ENCODE data around the gene MREG. TPM values are rescaled to one million over a fixed set of nuclear protein-coding genes. Genes with fewer than 3 reads are reported as not detected.
"Not testable (repeated sequence)": the region's sequence is repeated elsewhere in the genome, so short reads cannot be mapped to it uniquely, and the experiment has no call there.

Gene MREG
- total RNA-seq, 2 donors from 2014 or later: 0.35 to 0.41 TPM

DNA sequence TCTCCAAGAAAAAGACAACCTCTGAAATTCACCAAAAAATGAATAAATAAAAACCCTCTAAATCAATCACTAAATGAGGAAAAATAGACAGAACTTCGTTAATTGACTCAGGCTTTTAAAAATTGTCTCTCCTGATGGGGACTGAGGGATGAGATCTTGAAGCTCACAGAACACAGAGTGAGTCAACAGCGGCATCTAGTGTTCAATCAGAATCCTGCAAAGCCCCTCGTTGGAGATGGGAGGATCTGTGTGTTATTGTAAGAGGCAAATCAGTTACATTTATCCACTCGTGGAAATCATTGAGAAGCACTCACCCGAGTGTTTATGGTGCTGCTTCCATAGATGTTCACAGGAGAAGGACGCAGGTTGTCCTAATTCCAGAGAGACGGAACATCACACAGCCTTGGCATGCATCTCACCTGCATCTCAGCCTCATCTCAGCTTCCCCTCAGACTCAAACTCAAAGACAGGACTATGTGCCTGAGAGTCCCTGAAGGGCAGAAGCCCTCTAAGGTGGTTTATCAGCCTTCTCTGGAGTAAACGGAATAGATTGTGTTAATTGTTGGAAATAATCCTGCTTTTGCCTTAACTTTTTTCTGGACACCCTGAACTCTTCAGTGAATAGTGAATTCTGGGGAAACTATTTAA lies 82.0 kb downstream of the MREG start:
- Histone ChIP-seq H3K36me3 (no peaks in the 10 kb centered on the region), H3K4me3 (no peak overlapping the region), H3K9me3 (no peaks in the 10 kb centered on the region), H3K27me3 (no peaks in the 10 kb centered on the region), H3K4me1 (no peaks in the 10 kb centered on the region), H3K27ac (no peak overlapping the region)
- DNase-seq (ENCODE audit: low spot score): peak; percentile 77
- TF ChIP-seq, protein P1, sequence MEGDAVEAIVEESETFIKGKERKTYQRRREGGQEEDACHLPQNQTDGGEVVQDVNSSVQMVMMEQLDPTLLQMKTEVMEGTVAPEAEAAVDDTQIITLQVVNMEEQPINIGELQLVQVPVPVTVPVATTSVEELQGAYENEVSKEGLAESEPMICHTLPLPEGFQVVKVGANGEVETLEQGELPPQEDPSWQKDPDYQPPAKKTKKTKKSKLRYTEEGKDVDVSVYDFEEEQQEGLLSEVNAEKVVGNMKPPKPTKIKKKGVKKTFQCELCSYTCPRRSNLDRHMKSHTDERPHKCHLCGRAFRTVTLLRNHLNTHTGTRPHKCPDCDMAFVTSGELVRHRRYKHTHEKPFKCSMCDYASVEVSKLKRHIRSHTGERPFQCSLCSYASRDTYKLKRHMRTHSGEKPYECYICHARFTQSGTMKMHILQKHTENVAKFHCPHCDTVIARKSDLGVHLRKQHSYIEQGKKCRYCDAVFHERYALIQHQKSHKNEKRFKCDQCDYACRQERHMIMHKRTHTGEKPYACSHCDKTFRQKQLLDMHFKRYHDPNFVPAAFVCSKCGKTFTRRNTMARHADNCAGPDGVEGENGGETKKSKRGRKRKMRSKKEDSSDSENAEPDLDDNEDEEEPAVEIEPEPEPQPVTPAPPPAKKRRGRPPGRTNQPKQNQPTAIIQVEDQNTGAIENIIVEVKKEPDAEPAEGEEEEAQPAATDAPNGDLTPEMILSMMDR (IDR thresholded peaks at IDR 0.05): peak; percentile 83 to 94

DNA sequence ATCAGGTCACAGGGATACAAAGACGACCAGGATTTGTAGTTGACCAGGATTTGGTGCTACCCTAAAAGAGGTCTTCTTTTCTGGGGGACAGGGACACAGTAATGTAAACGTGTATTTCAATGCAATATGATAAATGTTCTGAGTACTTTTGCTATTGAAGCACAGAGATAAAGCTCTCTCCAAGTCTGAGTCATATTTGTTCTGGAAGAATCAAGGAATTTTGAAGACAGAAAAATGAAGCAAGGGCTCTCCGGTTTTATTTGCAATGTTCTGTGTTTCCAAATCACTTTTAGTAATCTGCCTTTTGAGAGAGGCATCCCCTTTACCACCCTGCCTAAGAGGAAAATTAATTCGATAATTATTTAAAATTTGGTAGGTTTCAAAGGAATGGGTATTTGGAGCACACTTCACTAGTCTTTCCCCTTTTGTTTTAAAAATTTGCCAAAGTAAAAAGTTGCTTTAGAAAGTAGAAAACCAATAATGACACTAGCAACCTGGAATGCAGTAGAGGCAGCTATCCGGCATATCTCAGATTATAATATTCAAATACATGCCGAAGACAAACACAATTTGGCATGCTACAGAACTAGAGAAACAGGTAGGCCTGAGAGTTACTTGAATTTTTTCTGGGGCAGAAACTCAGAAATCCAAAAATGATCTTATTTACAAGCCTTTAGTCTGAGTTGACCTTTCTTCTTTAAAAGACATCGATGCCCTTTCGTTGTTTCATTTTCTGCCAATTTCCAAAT lies 82.7 kb downstream of the MREG start:
- Histone ChIP-seq H3K4me1 (no peaks in the 10 kb centered on the region), H3K36me3 (no peaks in the 10 kb centered on the region), H3K27me3 (no peaks in the 10 kb centered on the region), H3K27ac (no peak overlapping the region), H3K4me3 (no peak overlapping the region), H3K9me3 (no peaks in the 10 kb centered on the region)
- TF ChIP-seq, protein P1 (IDR thresholded peaks at IDR 0.05): no peak
- no peak for DNase-seq (ENCODE audit: low spot score)

DNA sequence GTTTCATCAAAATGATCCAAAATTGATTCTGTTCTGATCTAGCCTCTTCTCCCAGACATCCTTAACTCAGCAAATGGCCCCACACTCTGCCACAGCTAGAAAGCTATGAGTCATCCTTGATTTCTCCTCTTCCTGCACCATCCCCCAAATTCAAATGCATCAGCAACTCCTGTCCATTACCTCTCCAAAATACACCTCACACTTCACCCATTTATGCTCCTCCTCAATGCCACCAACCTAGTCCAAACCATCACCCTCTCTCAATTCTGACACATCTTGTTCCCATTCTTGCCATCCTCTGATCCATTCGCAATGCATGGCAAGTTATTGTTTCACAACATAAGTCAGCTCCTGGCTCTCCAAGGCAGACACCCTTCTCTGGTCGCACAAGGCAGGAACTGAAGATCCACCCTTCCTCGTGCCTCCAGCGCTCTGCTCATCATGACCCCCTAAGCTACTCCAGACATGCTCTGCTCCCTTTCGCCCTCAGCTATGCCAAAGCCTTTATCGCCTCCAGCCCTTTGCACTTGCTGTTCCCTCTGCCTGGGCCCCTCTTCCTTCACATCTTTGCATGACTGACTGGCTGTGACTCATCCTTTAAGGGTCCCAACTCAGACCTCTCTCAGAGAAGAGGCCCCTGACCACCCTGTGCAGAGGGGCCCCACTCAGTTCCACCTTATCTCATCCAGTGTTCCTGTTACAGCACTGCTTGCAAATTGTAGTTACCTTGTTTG lies 83.6 kb downstream of the MREG start:
- Histone ChIP-seq H3K36me3 (no peaks in the 10 kb centered on the region), H3K27me3 (no peaks in the 10 kb centered on the region), H3K9me3 (no peaks in the 10 kb centered on the region), H3K4me1 (no peaks in the 10 kb centered on the region), H3K4me3 (no peak overlapping the region), H3K27ac (no peak overlapping the region)
- TF ChIP-seq, protein P1 (IDR thresholded peaks at IDR 0.05): no peak
- no peak for DNase-seq (ENCODE audit: low spot score)

DNA sequence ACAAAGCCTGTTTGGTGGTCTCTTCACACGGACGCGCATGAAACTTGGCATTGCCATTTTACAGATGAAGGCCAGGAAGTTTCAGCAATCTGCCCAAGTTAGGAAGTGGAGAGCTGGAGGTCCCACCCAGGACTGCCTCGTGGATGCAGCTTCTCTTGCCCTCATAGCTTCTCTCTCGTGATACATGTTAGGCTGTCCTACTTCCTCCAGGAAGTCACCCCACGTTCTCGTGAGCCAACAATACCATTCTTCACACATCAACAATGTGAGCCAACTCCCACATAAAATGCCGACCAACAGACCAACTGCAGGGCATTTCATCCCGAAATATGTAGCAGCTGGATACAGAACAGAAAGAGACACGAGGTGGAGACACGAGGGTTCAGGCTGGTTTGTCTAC lies 85.3 kb downstream of the MREG start:
- no peaks in the 10 kb centered on the region for H3K4me1 ChIP-seq
- no peak overlapping the region for H3K27ac ChIP-seq
- H3K4me3 ChIP-seq: no peak overlapping the region
- no peaks in the 10 kb centered on the region for H3K36me3 ChIP-seq
- no peak for DNase-seq (ENCODE audit: low spot score)
- no peaks in the 10 kb centered on the region for H3K9me3 ChIP-seq
- H3K27me3 ChIP-seq: no peaks in the 10 kb centered on the region
- TF ChIP-seq, protein P1 (IDR thresholded peaks at IDR 0.05): no peak

DNA sequence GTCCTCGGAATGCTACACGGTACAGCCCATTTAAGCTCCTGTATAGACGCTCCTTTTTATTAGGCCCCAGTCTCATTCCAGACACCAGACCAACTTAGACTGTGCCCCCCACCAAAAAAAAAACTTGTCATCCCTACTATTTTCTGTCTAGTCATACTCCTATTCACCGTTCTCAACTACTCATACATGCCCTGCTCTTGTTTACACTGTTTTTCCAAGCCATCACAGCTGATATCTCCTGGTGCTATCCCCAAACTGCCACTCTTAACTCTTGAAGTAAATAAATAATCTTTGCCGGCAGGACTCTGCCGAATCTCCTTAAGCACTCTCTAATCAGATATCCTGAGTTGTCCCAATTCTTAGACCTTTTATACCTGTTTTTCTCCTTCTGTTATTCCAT lies 86.4 kb downstream of the MREG start:
- H3K9me3 ChIP-seq; H3K27me3 ChIP-seq; H3K36me3 ChIP-seq; H3K4me1 ChIP-seq; H3K4me3 ChIP-seq; DNase-seq (ENCODE audit: low spot score); H3K27ac ChIP-seq: not testable (repeated sequence)

DNA sequence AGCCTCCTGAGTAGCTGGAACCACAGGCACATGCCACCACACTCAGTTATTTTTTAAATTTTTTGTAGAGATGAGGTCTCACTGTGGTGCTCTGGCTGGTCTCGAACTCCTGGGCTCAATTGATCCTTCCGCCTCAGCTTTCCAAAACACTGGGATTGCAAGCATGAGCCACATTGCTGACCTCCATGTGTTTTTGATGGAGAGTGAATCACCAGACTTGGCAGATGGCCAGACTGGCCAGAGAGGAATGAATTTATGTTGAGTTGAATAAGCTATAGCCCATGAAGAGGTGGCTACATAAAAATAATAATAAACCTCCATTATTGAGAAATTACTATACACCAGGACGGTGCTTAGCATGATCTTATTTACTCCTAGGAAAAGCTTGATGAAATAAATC lies 91.5 kb downstream of the MREG start:
- H3K4me3 ChIP-seq: no peak overlapping the region
- peaks cover 0 to 5% of the 10 kb centered on the region in 2 donors for H3K4me1 ChIP-seq
- no peak overlapping the region for H3K27ac ChIP-seq
- no peaks in the 10 kb centered on the region for H3K27me3 ChIP-seq
- no peaks in the 10 kb centered on the region for H3K36me3 ChIP-seq
- DNase-seq (ENCODE audit: low spot score): no peak
- TF ChIP-seq, protein P1 (IDR thresholded peaks at IDR 0.05): no peak
- H3K9me3 ChIP-seq: no peaks in the 10 kb centered on the region

All from right atrium auricular region (tissue), 2 donors.